ENCODE data around the gene TRMT1.
"Not testable (repeated sequence)": the region's sequence is repeated elsewhere in the genome, so short reads cannot be mapped to it uniquely, and the experiment has no call there.

Gene TRMT1

DNA sequence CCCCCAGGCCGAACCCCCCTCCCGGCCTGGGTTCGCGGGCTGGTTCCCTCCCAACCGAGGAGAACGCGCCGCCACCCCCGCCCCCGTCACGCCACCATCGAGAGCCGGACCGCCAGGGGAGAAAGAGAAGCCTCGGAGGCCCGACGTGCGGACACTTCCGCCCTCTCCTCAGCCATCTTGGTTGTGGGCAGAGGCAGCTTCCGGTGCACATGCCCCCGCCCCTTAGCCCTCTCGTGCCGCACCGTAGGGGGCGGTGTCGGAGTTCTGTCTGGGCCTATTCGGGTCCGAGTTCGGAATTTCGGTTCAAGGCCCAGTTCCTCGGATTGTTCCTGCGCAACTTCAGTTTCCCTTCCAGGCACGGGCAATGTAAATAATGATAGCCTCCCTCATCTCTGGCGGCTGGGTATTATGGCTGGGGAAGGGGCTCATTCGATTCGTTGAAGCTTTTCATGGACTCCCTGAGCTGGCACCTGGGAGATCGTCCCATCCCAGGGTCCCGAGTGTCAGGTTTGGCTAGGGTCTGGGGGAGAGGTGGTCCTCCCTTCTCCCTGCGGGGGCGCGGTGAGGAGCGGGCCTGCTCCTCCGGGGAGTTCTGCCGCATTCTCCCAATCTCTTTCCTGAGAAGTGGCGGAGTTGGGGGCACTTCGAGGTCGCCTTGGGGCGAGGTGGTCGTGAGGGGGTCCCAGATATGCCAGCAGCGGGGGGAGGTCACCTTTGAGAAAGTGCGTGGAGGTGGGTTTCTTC lies 33.8 kb upstream of the TRMT1 start, which contains the start of the genes IER2 and STX10:
TSS of gene IER2 (plus strand) at position 225 of the 744 bp plus-strand sequence. CDS start 2,776 bp downstream, outside the sequence.
TSS of gene STX10 (minus strand) at position 189 of the 744 bp plus-strand sequence. CDS start 202 bp downstream, outside the sequence.
- peak; percentile 97 for DNase-seq

DNA sequence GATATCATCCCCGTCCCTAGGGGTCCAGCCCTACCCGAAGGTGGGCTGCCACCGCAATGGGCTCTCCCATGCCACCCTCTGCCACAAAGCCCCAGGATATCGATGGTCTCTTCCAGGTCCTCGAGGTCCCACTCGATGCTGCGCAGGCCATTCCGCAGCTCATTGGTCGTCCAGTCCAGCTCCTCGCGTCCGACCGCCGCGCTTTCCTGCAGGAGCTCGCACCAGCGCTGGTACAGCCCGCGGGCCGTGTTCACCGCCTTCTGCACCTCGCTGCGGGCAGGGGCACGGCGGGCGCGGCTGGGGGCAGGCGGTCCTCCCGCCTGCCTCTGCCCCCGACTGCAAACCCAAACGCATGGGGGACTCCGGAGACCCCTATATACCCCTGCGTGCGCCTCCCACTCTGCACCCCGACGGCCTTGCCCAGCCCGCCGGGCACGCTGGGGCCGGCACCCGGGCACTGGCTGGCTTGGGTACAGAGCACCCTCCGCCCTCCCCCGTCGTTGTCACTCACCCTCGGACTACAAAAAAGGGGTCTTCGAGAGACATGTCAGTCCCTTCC lies 33.2 kb upstream of the TRMT1 start:
- peak; percentile 74 for DNase-seq

DNA sequence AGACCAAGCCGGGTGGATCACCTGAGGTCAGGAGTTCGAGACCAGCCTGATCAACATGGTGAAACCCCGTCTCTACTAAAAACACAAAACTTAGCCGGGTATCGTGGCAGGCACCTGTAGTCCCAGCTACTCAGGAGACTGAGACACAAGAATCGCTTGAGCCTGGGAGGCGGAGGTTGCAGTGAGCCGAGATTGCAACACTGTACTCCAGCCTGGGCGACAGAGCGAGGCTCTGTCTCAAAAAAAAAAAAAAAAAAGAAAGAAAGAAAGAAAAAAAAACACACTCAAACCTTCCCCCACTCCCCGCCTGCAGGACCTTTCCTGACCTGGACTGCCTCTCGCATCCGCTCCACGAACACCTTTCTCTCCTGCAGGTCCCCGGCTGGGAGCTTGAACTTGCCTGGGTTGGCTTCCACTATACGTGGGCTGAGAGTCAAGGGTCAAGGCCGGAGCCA lies 32.7 kb upstream of the TRMT1 start:
- DNase-seq = not testable (repeated sequence)

- peak; percentile 74 for DNase-seq
Measured at GRCh38 chr19:13146763-13147563, 30.4 kb upstream of the TRMT1 start.

DNA sequence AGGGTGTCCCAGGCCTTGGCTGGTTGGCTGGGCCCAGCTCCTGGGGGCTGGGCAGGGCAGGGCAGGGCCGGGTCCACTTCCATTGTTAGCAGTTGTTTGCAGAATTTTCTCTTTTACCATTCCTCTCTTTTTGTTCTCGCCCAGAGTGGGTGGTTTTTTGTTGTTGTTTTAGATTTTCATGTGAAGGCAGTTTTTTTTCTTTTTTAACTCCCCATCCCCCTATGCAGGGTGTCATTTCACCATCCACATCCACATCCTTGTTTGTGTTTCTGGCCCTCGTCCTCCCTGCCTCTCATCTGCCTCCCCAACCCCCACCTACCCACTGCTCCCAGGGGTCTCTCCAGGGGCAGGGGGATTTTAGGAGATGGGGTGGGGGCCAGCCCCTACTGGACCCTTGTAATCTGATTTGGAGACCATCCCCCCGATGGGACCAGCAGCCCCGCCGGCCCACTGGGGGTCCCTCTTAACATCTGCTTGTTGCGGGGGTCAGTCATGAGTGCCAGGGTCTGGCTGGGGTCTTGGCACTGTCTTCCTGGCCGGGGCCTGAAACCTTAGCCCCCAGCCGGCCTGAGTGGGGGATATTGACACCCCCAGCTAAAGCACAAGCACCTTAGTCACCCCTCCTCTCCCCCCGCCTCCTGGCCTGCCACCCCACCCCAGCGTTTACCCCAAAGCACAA lies 23.2 kb upstream of the TRMT1 start:
- DNase-seq = no peak

DNA sequence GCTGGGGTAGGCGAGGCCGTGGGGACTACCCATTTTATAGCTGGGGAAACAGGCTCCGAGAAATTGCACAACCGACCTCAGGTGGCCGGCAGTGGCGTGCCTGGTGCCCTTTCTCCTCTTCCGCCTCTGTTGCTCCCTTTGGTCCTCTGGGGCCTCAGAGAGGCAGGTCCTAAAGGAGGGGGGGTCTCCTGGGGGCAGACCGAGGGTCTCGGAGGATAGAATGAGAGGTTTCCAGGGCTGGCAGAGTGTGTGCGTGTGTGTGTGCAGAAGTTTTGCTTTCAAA lies 22.3 kb upstream of the TRMT1 start:
- DNase-seq = no peak

- no peak for DNase-seq
Measured at GRCh38 chr19:13138171-13138915, 21.8 kb upstream of the TRMT1 start.

GRCh38 chr19:13137290-13137794 lies 20.8 kb upstream of the TRMT1 start:
- no peak for DNase-seq

- DNase-seq = no peak
Measured at GRCh38 chr19:13135068-13136062, 18.8 kb upstream of the TRMT1 start.

GRCh38 chr19:13134626-13135025 lies 18.1 kb upstream of the TRMT1 start:
- no peak for DNase-seq

GRCh38 chr19:13133241-13133870 lies 16.8 kb upstream of the TRMT1 start:
- no peak for DNase-seq

DNA sequence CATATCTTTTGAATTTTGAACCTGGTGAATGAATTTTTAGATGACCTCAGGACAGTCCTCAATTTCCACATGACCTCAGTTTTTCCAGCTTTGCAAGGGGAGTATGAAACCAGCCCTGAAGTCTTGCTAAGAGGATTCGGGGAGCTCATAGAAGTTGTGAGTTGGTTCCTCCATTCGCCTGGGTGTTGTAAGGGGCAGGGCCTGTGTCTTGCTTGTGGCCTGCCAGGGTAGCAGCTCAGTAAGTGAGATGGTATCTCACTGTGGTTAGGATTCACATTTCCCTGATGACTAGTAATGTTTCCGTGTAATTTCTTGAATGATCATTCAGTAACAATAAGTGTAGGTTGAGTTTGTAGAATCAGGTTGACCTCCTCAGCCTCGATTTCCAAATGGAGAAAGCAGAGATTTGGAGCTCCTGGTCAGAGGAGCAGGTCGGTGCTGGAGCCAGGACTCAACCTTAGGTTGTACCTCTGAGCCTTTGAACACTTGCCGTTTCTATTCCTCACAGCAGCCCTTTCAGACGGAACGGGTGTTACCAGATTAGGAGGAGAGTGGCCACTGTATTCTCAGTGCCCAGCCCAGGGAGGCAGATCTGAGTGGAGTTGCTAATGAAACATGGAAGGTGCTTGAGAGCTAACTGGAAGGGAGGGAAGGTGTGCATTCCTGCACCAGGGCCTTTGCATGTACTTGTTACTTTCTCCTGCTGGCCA lies 16.1 kb upstream of the TRMT1 start:
- DNase-seq = peak; percentile 87

GRCh38 chr19:13130886-13131490 lies 14.4 kb upstream of the TRMT1 start:
- no peak for DNase-seq

- no peak for DNase-seq
Measured at GRCh38 chr19:13129384-13129783, 12.8 kb upstream of the TRMT1 start.

GRCh38 chr19:13128583-13128982 lies 12.0 kb upstream of the TRMT1 start:
- no peak for DNase-seq

- peak; percentile 40 for DNase-seq
Measured at GRCh38 chr19:13127811-13128575, 11.5 kb upstream of the TRMT1 start.

- no peak for DNase-seq
Measured at GRCh38 chr19:13127051-13127450, 10.5 kb upstream of the TRMT1 start.
